ENCODE data around the gene LLGL1. TPM values are rescaled to one million over a fixed set of nuclear protein-coding genes. Genes with fewer than 3 reads are reported as not detected.
A peak's percentile ranks its signal among the peaks of the same experiment; 100 is the strongest.

The LLGL1 gene
- total and polyA plus RNA-seq, 10 of the 15 experiments (the other 5 are each of a cell fraction or from before 2014, with no cell fraction given), result 0.02 to 9.2 (median 2.5) TPM

DNA sequence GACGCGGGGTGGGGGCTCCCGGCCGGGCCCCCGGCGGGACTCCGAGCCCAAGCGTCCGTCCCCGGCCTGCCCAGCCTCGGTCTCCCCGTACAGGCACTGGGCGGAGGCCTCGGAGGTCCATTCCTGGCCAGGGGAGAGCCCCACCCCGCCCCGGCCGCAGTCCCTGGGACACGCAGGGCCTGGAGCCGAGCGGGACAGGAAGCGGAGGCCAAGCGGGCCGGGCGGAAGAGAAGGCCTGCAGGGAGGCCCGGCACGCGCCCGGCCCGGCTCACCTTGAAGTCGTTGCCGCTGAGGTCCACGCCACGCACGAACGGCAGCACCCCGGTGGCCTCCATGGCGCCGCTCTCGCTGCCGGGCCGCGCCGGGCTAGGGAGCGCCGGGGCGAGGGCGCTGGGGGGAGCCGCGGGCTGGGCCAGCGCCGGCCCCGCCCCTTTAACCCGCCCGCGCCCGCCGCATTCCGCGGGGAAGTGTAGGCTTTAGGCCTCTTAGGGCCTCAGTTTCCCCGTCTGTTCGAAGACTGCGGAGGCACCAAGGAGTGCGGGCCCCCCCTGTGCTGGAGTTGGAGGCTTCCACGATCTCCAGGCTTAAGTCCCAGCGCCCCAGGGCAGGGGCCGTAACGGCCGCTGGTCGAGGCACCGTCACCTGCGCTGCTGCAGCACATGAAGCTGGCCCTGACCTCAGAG is 33.1 kb downstream of the LLGL1 start, which contains the start of gene FLII (continued):
- TF ChIP-seq, protein P1, sequence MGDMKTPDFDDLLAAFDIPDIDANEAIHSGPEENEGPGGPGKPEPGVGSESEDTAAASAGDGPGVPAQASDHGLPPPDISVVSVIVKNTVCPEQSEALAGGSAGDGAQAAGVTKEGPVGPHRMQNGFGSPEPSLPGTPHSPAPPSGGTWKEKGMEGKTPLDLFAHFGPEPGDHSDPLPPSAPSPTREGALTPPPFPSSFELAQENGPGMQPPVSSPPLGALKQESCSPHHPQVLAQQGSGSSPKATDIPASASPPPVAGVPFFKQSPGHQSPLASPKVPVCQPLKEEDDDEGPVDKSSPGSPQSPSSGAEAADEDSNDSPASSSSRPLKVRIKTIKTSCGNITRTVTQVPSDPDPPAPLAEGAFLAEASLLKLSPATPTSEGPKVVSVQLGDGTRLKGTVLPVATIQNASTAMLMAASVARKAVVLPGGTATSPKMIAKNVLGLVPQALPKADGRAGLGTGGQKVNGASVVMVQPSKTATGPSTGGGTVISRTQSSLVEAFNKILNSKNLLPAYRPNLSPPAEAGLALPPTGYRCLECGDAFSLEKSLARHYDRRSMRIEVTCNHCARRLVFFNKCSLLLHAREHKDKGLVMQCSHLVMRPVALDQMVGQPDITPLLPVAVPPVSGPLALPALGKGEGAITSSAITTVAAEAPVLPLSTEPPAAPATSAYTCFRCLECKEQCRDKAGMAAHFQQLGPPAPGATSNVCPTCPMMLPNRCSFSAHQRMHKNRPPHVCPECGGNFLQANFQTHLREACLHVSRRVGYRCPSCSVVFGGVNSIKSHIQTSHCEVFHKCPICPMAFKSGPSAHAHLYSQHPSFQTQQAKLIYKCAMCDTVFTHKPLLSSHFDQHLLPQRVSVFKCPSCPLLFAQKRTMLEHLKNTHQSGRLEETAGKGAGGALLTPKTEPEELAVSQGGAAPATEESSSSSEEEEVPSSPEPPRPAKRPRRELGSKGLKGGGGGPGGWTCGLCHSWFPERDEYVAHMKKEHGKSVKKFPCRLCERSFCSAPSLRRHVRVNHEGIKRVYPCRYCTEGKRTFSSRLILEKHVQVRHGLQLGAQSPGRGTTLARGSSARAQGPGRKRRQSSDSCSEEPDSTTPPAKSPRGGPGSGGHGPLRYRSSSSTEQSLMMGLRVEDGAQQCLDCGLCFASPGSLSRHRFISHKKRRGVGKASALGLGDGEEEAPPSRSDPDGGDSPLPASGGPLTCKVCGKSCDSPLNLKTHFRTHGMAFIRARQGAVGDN (IDR thresholded peaks at IDR 0.05), result peak; percentile 72
- TF ChIP-seq SMARCA5 (IDR thresholded peaks at IDR 0.05) (peak; percentile 75), IKZF2 (IDR thresholded peaks at IDR 0.05) (no peak), SUPT20H (IDR thresholded peaks at IDR 0.05; ENCODE audit: borderline replicate concordance, control insufficient read depth, low read depth, low read length) (no peak), ZNF274 (IDR thresholded peaks at IDR 0.05; ENCODE audit: insufficient read depth, insufficient read length) (no peak), KAT2A (conservative IDR thresholded peaks at IDR 0.05; ENCODE audit: control insufficient read depth, low read depth, low read length) (no peak), CBX3 (IDR thresholded peaks at IDR 0.05; ENCODE audit: borderline replicate concordance, low read depth) (no peak), USF1 (IDR thresholded peaks at IDR 0.05; ENCODE audit: borderline replicate concordance, extremely low read length, insufficient read depth, low read depth, low read length) (no peak), NBN (IDR thresholded peaks at IDR 0.05) (no peak), POLR2AphosphoS5 (IDR thresholded peaks at IDR 0.05; ENCODE audit: low read length) (no peak), SP1 (IDR thresholded peaks at IDR 0.05; ENCODE audit: low read depth, low read length) (peak; percentile 8), TCF7 (IDR thresholded peaks at IDR 0.05; ENCODE audit: borderline replicate concordance) (no peak), EP300 (IDR thresholded peaks at IDR 0.05; ENCODE audit: borderline replicate concordance in 1 of 2, control insufficient read depth in 1 of 2, low read depth in 2 of 2, low read length in 2 of 2) (no peak)
- TF ChIP-seq, protein P2, sequence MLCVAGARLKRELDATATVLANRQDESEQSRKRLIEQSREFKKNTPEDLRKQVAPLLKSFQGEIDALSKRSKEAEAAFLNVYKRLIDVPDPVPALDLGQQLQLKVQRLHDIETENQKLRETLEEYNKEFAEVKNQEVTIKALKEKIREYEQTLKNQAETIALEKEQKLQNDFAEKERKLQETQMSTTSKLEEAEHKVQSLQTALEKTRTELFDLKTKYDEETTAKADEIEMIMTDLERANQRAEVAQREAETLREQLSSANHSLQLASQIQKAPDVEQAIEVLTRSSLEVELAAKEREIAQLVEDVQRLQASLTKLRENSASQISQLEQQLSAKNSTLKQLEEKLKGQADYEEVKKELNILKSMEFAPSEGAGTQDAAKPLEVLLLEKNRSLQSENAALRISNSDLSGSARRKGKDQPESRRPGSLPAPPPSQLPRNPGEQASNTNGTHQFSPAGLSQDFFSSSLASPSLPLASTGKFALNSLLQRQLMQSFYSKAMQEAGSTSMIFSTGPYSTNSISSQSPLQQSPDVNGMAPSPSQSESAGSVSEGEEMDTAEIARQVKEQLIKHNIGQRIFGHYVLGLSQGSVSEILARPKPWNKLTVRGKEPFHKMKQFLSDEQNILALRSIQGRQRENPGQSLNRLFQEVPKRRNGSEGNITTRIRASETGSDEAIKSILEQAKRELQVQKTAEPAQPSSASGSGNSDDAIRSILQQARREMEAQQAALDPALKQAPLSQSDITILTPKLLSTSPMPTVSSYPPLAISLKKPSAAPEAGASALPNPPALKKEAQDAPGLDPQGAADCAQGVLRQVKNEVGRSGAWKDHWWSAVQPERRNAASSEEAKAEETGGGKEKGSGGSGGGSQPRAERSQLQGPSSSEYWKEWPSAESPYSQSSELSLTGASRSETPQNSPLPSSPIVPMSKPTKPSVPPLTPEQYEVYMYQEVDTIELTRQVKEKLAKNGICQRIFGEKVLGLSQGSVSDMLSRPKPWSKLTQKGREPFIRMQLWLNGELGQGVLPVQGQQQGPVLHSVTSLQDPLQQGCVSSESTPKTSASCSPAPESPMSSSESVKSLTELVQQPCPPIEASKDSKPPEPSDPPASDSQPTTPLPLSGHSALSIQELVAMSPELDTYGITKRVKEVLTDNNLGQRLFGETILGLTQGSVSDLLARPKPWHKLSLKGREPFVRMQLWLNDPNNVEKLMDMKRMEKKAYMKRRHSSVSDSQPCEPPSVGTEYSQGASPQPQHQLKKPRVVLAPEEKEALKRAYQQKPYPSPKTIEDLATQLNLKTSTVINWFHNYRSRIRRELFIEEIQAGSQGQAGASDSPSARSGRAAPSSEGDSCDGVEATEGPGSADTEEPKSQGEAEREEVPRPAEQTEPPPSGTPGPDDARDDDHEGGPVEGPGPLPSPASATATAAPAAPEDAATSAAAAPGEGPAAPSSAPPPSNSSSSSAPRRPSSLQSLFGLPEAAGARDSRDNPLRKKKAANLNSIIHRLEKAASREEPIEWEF (IDR thresholded peaks at IDR 0.05; ENCODE audit: insufficient replicate concordance, low read depth, low read length), result no peak
- TF ChIP-seq, protein P3, sequence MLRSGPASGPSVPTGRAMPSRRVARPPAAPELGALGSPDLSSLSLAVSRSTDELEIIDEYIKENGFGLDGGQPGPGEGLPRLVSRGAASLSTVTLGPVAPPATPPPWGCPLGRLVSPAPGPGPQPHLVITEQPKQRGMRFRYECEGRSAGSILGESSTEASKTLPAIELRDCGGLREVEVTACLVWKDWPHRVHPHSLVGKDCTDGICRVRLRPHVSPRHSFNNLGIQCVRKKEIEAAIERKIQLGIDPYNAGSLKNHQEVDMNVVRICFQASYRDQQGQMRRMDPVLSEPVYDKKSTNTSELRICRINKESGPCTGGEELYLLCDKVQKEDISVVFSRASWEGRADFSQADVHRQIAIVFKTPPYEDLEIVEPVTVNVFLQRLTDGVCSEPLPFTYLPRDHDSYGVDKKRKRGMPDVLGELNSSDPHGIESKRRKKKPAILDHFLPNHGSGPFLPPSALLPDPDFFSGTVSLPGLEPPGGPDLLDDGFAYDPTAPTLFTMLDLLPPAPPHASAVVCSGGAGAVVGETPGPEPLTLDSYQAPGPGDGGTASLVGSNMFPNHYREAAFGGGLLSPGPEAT (IDR thresholded peaks at IDR 0.05; ENCODE audit: low read depth), result no peak

Data from GM12878 (cell line).